A549 treated with ZK216348 at 1 μM for 4 hours (cell line): Measurements from ENCODE around the gene URB1. TPM values are rescaled to one million over a fixed set of nuclear protein-coding genes. Genes with fewer than 3 reads are reported as not detected.

Experiments
- total RNA-seq: library from RNA; stranded (reverse); fragments of 200-300 nt; extraction: Qiagen RNA extraction; gene quantifications from 5 replicates; pipeline ENCODE4 v1.2.3, GENCODE V29; 2022; ENCODE audit warnings: low read depth

URB1 gene
- 8.2 to 14.5 TPM (median 12.1 TPM) in 5 replicates for total RNA-seq

GRCh38 chr21:32392880-32393676 is at the start of gene URB1:
URB1 (minus strand) TSS chr21:32393012; CDS start chr21:32392910, 102 bp downstream.

GRCh38 chr21:32412162-32413014 is 19.6 kb upstream of the URB1 start, which contains the start of gene EVA1C:
EVA1C (plus strand) TSS chr21:32412706; CDS start chr21:32412854, 148 bp downstream.

GRCh38 chr21:32298658-32299081 is 94.1 kb downstream of the URB1 start, which contains the start of gene MRAP:
MRAP (plus strand) TSS chr21:32298855; CDS start chr21:32298972, 117 bp downstream.

DNA sequence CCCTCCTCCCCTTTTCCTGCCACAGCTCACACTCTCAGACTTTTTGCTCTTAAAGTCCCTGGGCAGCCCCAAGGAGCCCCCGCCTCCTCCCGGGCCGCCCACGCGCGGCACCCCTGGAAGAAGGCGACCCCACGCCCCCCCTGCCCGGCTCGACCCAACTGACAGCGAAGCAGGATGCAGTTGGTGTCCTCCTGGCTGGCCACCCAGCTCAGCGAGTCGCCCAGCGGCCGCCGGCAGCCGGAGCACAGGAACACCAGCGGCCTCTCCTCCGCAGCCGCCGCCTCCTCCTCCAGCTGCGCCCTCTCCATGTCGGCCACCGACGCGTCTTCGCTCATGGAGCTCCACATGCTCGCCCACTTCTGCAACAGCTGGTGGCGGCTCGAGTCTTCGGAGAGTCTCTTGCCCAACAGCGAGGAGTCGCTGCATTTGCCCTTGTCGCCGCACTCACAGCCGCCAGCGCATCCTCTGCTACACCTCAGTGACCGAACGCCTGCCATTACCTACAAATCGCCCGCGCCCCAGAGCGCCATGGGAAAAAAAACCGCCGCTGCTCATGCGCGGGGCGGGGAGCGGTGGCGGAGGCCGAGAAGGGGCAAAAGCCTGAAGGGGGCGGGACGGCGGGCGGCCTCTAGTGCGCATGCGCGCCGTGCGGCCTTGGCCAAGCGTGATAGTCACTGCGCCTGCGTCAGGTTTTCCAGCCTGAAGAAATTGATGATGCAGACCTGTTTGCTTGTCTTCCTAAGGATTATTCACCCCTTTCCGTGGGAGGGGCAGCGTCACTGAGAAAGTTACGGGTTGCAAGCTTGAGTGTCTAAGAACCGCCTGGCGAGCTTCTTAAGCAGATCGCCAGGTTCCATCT is 114.1 kb downstream of the URB1 start, which contains the start of gene MIS18A:
Gene MIS18A (minus strand): TSS at position 532 of the 859 bp plus-strand sequence. CDS start 35 bp downstream, at position 497.

Other genes starting within 250 kb of the URB1 start
- 11.9 to 16.7 TPM (median 16.2 TPM) in 5 replicates for gene MIS18A, start 114.0 kb downstream of the URB1 start, total RNA-seq
- gene MRAP, start 94.2 kb downstream of the URB1 start, total RNA-seq, result not detected in 5 replicates
- 44.3 to 60.3 TPM (median 49.2 TPM) in 5 replicates for gene EVA1C, start 19.7 kb upstream of the URB1 start, total RNA-seq
- 0.42 to 1.8 TPM (median 0.75 TPM) in 4 of 5 replicates, not detected in the other for gene TCP10L, start 192.5 kb upstream of the URB1 start, total RNA-seq
- gene CFAP298, start 219.4 kb upstream of the URB1 start, total RNA-seq, result 26.5 to 33.4 TPM (median 30.9 TPM) in 5 replicates